Aorta (tissue), 5 donors: ENCODE results near the gene SIL1. TPM values are rescaled to one million over a fixed set of nuclear protein-coding genes. Genes with fewer than 3 reads are reported as not detected.
"Not testable (repeated sequence)": the region's sequence is repeated elsewhere in the genome, so short reads cannot be mapped to it uniquely, and the experiment has no call there.

Experiments
- ATAC-seq: fragments of 200-7000 bp; cut with Tn5 transposase; one replicate; pipeline ENCODE4 v1.9.1; 2022; ENCODE audit warnings: moderate library complexity; ENCODE audit not compliant: low FRiP score
- DNase-seq, 2 donors: peaks; one replicate each; pipeline ENCODE4 v3.0.0-alpha.2; 2020
- H3K27ac ChIP-seq, 2 donors: one replicate each; pipeline ENCODE4 v1.5.1; 2013; ENCODE audit warnings: low read length in 2 of 2, mild to moderate bottlenecking in 2 of 2, moderate library complexity in 2 of 2, control low read depth in 1 of 2, inconsistent platforms in 1 of 2, low read depth in 1 of 2
- H3K27me3 ChIP-seq, 2 donors: one replicate each; pipeline ENCODE4 v1.6.1; 2013; ENCODE audit warnings: control low read depth in 1 of 2, low read length in 1 of 2, mild to moderate bottlenecking in 1 of 2, moderate library complexity in 1 of 2; ENCODE audit not compliant: insufficient read depth in 2 of 2, control insufficient read depth in 1 of 2
- H3K36me3 ChIP-seq, 2 donors: one replicate each; pipeline ENCODE4 v1.6.1; 2013; ENCODE audit warnings: control low read depth in 1 of 2, low read length in 1 of 2, mild to moderate bottlenecking in 1 of 2; ENCODE audit not compliant: insufficient read depth in 2 of 2, control insufficient read depth in 1 of 2
- H3K4me1 ChIP-seq, 2 donors: one replicate each; pipeline ENCODE4 v1.6.1; 2013; ENCODE audit warnings: low read length in 2 of 2, control low read depth in 1 of 2, mild to moderate bottlenecking in 1 of 2, moderate library complexity in 1 of 2; ENCODE audit not compliant: insufficient read depth in 2 of 2, control insufficient read depth in 1 of 2
- H3K4me3 ChIP-seq, 2 donors: one replicate each; pipeline ENCODE4 v1.5.1; 2013; ENCODE audit warnings: low read length in 2 of 2, control low read depth in 1 of 2, mild to moderate bottlenecking in 1 of 2
- H3K9me3 ChIP-seq: one replicate; pipeline ENCODE4 v1.6.1; 2013; ENCODE audit warnings: mild to moderate bottlenecking, low read length; ENCODE audit not compliant: control insufficient read depth
- WGBS, 2 donors: extraction: QIAGEN DNeasy Blood & Tissue Kit; methylation state at CpG; one replicate each; pipeline ENCODE4 v1.1.7; 2013; 5-methylcytosine and 5-hydroxymethylcytosine counted together
- intact Hi-C, 2 donors: fragments of 100-400 bp; cut with DNase I; formaldehyde crosslinking; loops; one replicate each; pipeline versions ENCODE4 v1.14.2 to v1.15.0; 2022
- polyA plus RNA-seq, 2 donors: library from polyadenylated mRNA; stranded (reverse); fragments of 200-250 nt; gene quantifications; one replicate each; pipeline ENCODE4 v1.2.3, GENCODE V29; 2013
- total RNA-seq, 2 donors: library from RNA; stranded (reverse); fragmentation: NEBNext Ultra II Directional; extraction: Animal tissue kit (Norgen Biotek cat#: 25700); gene quantifications; one replicate each; pipeline ENCODE4 v1.2.1, GENCODE V29; 2021
- donor health status: healthy with polysubstance abuse.
- donor health status: Bipolar disorder and iron deficiency.
- donor health status: DM: no; HTN: no; CAD: no.
- donor health status: DM: no; HTN: no; CAD: no.
- donor health status: DM: yes; HTN: yes; CAD: no.

SIL1 gene
- total and polyA plus RNA-seq, 4 donors, result 19.4 to 58.9 (median 49.2) TPM

DNA sequence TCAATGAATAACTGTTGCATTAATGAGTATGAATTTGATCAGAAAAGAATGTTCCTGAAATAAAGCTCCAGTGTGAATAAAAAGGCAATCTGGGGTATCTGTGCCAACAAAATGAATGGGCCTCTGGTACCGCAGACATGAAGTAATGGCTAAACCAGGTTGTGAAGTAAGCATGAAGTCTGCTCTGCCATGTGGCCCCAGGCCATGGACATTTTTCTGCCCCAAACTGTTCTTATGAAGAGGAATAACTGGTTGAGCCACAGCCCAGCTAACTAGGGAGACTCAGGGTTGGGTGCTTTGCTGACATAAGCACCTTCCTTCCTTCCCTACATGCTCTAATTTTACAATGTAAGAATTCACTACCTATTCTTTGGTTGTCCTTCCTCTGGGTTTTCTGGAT, 175.6 kb downstream of the SIL1 start:
- Histone ChIP-seq H3K9me3 (no peaks in the 10 kb centered on the region), H3K4me3 (no peak overlapping the region), H3K36me3 (no peaks in the 10 kb centered on the region), H3K27me3 (no peaks in the 10 kb centered on the region), H3K27ac (peak overlapping the region; percentile 88 to 93), H3K4me1 (peaks cover 0 to 6% of the 10 kb centered on the region in 2 donors)
- peak; percentile 31 for ATAC-seq
- intact Hi-C loops, result loop anchor here in 1 of 2 donors (5.0 kb wide), 1 partner anchor 40 kb away; no protein-coding TSS in a partner anchor
- WGBS, 2 donors, result 12 to 15% methylated on average over 1 of the region's 1 CpG
- DNase-seq, result peak; percentile 65 to 85

DNA sequence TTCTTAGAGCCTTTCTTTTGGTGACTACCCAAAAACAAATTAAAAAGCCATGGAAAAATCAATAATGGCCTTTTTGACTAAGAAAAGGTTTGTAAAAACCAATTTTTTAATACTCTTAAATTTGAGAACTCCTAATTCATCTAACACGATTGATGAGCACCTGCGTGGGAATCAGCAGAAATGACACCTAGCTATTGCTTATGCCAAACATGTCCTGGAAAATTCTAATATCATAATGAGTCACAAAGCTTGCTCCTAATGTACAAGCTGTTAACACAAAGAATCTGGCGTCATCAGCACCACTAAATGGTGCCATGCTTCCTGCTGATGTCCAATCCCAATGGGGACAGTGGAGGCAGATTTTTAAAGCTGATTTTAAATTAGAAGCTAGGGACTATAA, 176.8 kb downstream of the SIL1 start:
- WGBS, 2 donors, result 95 to 96% methylated on average over 3 of the region's 3 CpGs
- no peaks in the 10 kb centered on the region for H3K4me1 ChIP-seq
- no peaks in the 10 kb centered on the region for H3K27me3 ChIP-seq
- H3K36me3 ChIP-seq, result no peaks in the 10 kb centered on the region
- no peak for ATAC-seq
- DNase-seq, result no peak
- H3K27ac ChIP-seq, result peak overlapping the region in 1 of 2 donors; percentile 93
- no peaks in the 10 kb centered on the region for H3K9me3 ChIP-seq
- intact Hi-C loops, result loop anchor here in 1 of 2 donors (5.0 kb wide), 1 partner anchor 39 kb away; no protein-coding TSS in a partner anchor
- H3K4me3 ChIP-seq, result no peak overlapping the region

DNA sequence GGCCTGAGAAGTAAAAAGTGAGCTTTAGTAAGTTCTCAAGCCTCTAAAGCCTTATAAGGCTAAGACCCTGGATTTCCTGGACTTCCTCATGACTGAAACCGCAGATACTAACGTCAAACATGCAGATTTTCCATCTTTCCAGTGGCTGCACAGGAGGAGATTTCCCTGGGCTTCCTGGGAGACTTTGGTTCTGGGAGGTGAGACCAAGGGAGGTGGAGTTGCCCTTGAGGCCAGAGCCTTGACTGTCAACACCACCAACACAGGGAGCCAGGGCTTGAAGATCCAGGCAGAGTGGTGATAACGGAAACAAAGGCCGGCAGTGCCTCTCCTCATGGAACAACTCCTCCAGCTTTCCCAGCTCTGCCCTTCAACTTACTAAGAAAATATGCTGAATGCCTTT, 178.3 kb downstream of the SIL1 start:
- no peak for ATAC-seq
- 3 to 20% methylated on average over 4 of the region's 4 CpGs for WGBS, 2 donors
- no peaks in the 10 kb centered on the region for H3K36me3 ChIP-seq
- no peaks in the 10 kb centered on the region for H3K27me3 ChIP-seq
- no peaks in the 10 kb centered on the region for H3K9me3 ChIP-seq
- intact Hi-C loops, result loop anchor here in 1 of 2 donors (5.0 kb wide), 1 partner anchor 38 kb away; no protein-coding TSS in a partner anchor
- H3K27ac ChIP-seq, result peak overlapping the region in 1 of 2 donors; percentile 72
- no peak overlapping the region for H3K4me3 ChIP-seq
- H3K4me1 ChIP-seq, result no peaks in the 10 kb centered on the region
- no peak for DNase-seq

DNA sequence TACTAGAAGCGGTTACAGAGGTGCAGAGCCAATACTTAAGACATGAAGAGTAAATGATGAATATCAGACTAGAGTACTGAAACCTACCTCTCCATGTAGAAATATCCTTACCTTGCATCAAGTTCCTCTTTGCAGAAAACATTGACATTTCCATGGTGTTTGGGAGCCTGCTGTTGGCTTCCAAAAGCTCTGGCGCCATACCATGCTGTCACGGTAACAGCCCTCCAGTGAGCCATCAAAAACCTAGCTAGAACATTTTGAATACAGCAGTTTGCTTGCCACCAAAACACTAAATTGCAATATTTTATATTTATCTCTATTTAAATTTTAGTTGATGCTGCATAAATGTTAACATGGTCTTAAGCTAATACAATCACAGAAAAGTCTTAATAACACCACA, 179.0 kb downstream of the SIL1 start:
- WGBS, 2 donors, result 74 to 85% methylated on average over 3 of the region's 3 CpGs

DNA sequence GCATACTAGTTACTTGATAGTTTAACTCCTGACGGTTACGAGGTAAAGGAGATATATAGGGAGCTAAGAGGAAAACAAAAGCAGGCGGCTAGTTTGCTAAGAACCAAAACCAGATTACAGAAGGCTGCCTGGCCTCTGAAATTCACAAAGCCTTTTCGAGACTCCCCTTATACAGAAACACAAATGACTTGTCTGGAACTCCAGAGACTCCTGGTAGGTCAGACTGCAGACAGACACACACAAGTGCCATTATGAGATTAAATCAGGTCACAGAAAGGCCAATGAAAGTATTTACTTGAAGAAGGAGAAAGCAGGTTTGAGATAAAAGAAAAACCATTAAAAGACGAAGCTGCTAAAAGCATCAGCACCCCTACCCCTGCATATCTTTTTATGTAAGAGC, 180.5 kb downstream of the SIL1 start:
- Histone ChIP-seq H3K27me3 (no peaks in the 10 kb centered on the region), H3K9me3 (no peaks in the 10 kb centered on the region), H3K4me3 (no peak overlapping the region), H3K27ac (no peak overlapping the region), H3K4me1 (no peaks in the 10 kb centered on the region), H3K36me3 (peaks cover 0 to 4% of the 10 kb centered on the region in 2 donors)
- WGBS, 2 donors, result 74 to 81% methylated on average over 5 of the region's 5 CpGs
- intact Hi-C loops, result no loop called here
- DNase-seq (no peak), ATAC-seq (no peak)

More for the DNA sequence above, 179.0 kb downstream of the SIL1 start:
- Histone ChIP-seq H3K36me3 (peaks cover 0 to 4% of the 10 kb centered on the region in 2 donors), H3K27me3 (no peaks in the 10 kb centered on the region), H3K4me3 (no peak overlapping the region), H3K4me1 (no peaks in the 10 kb centered on the region), H3K9me3 (no peaks in the 10 kb centered on the region), H3K27ac (no peak overlapping the region)
- intact Hi-C loops, result no loop called here
- ATAC-seq (no peak), DNase-seq (no peak)

DNA sequence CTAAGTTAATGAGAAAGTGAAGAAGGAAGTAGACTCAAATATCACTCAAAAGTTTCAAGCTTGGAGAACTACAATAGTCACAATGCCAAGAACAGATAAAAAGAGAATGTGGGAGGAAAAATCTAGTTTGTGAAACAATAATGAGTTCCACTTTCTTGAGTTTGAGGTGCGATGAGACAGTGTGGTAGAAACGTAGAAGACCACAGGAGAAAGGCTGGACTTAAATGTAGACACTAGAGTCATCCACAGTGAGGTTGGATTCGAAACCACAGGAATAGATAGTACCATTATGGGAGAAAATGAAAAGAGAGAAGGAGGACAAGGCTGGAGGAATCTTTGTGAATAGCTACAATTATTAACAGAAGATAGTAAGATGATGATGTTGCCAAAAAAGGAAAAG, 182.0 kb downstream of the SIL1 start:
- H3K4me3 ChIP-seq, result no peak overlapping the region
- 95 to 98% methylated on average over 3 of the region's 3 CpGs for WGBS, 2 donors

DNA sequence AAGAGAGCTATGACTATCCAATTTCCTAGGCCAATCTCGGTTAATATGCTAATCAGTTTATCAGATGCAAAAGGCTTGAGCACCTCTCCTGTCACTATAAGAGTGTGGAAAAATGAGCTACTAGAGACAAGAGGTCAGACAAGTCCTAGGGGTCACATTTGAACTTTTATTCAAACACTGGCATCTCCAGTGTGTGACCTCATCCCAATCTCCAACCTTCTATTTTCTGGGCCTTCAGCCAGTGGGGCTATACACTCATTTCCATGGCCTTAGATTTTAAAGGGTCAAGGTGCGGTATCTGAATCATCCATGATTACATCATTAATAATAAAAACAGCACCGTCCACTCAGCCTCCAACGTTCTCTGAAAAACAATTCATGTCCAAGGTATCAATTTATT, 183.4 kb downstream of the SIL1 start:
- Histone ChIP-seq H3K36me3 (peaks cover 0 to 4% of the 10 kb centered on the region in 2 donors), H3K4me1 (no peaks in the 10 kb centered on the region), H3K4me3 (no peak overlapping the region), H3K27ac (no peak overlapping the region), H3K27me3 (no peaks in the 10 kb centered on the region), H3K9me3 (no peaks in the 10 kb centered on the region)
- DNase-seq (no peak), ATAC-seq (no peak)
- 74 to 83% methylated on average over 4 of the region's 4 CpGs for WGBS, 2 donors
- intact Hi-C loops, result no loop called here

More for the DNA sequence above, 182.0 kb downstream of the SIL1 start:
- Histone ChIP-seq H3K27me3 (no peaks in the 10 kb centered on the region), H3K27ac (no peak overlapping the region), H3K4me1 (no peaks in the 10 kb centered on the region), H3K9me3 (no peaks in the 10 kb centered on the region), H3K36me3 (peaks cover 0 to 4% of the 10 kb centered on the region in 2 donors)
- intact Hi-C loops, result no loop called here
- no peak for ATAC-seq
- no peak for DNase-seq

DNA sequence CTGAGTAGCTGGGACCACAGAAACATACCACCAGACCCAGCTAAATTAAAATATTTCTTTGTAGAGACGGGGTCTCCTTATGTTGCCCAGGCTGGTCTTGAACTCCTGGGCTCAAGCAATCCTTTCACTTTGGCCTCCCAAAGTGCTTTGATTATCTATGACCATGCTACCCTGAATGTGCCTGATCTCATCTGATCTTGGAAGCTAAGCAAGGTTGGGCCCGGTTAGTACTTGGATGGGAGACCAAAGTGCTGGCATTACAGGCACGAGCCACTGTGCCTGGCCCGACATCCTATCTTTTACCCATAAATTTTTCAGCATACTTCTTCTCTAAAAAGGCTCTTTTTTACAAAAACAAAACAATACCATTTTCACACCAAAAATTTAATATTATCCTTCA, 186.0 kb downstream of the SIL1 start:
- no peak overlapping the region for H3K4me3 ChIP-seq
- DNase-seq (no peak), ATAC-seq (no peak)
- H3K9me3 ChIP-seq, result no peaks in the 10 kb centered on the region
- no peaks in the 10 kb centered on the region for H3K4me1 ChIP-seq
- intact Hi-C loops, result no loop called here
- peaks cover 0 to 4% of the 10 kb centered on the region in 2 donors for H3K36me3 ChIP-seq
- 83 to 89% methylated on average over 4 of the region's 4 CpGs for WGBS, 2 donors
- no peak overlapping the region for H3K27ac ChIP-seq
- H3K27me3 ChIP-seq, result no peaks in the 10 kb centered on the region

DNA sequence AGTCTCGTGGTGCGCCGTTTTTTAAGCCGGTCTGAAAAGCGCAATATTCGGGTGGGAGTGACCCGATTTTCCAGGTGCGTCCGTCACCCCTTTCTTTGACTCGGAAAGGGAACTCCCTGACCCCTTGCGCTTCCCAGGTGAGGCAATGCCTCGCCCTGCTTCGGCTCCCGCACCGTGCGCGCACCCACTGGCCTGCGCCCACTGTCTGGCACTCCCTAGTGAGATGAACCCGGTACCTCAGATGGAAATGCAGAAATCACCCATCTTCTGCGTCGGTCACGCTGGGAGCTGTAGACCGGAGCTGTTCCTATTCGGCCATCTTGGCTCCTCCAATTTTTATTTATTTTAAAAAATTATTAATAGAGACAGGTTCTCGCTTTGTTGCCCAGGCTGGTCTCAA, 187.0 kb downstream of the SIL1 start:
- 71 to 78% methylated on average over 15 to 16 of the region's 25 CpGs for WGBS, 2 donors
- H3K9me3 ChIP-seq, ATAC-seq, H3K27ac ChIP-seq, H3K36me3 ChIP-seq, DNase-seq, H3K4me1 ChIP-seq, H3K27me3 ChIP-seq, H3K4me3 ChIP-seq, intact Hi-C loops: not testable (repeated sequence)
